HTERT RPE-1 (cell line): ENCODE measurements around the gene KAZN.

Source experiments
- in situ Hi-C: fragments of 300-500 bp; cut with MboI; formaldehyde crosslinking; loops from 4 replicates; pipeline ENCODE4 v1.14.3; 2020; ENCODE audit warnings: low sequenced_read_pairs

KAZN gene

DNA sequence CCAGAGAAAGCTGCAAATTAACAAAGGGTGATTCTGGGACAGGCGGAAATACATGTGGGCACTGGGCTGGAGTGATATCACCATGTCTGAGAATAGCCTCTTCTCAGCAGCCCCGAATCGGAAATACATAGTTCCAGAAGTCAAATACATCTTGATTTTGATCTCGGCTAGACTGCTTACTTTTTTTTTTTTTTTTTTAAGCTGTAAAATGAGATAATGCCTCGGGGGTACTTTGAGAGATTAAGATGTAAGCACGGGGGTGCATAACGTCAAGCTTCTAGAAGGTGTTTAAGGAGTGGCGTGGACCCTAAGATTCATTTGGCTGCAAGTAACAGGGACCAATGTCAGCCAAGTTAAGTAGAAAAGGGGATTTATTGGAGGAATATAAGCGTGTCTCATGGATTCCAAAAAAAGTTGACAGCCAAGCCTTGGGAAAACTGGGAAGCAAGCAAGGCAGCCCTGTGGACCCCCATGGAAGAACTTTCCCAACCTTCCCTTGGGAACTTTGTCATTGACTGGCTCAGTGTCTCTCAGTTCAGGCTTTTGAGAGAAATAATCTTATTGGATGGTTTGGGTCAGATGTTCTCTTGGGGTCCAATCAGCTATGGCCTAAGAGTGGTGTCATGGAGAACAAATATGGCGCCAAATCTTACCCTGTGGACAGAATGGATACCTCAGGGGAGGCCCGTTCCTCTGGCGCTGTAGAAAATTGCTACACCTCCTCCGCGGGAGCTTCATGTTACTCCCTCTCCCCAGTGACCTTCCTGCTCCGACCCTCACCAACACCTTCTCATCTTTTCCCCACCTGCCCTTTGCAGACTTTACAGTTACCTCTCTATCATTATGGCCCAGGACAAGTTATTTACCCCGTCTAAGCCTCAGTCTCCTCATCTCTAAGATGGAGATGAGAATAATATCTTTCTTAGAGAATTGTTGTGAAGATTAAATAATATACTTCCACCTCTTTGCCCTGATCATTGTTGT, 186.6 kb downstream of the KAZN start:
- in situ Hi-C loops = no loop called here

DNA sequence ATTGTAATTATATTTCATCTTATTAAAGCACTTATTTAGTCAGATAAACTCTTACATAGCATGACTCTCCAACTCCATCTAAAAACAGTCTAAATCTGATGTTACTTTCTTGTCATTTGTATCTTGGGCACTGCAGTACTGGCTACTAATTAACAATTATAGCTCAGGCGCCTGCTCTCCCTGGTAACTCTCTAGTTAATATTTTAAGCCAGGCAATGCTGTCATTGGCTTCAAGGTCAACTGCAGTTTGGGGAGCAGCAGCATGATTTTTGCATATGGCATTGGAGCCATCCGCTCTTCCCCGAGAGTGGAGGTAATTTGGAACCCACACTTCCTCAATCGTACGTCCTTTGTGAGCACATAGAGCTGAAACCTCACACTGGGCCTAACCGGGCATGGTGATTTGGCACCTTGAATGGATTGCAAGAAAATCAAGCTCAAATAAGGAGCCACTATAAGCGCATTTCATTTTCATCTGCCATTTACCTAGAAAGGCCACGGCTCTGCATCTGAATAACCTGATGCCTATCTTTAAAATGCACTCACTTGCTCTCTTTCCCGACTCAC, 187.7 kb downstream of the KAZN start:
- in situ Hi-C loops = no loop called here

DNA sequence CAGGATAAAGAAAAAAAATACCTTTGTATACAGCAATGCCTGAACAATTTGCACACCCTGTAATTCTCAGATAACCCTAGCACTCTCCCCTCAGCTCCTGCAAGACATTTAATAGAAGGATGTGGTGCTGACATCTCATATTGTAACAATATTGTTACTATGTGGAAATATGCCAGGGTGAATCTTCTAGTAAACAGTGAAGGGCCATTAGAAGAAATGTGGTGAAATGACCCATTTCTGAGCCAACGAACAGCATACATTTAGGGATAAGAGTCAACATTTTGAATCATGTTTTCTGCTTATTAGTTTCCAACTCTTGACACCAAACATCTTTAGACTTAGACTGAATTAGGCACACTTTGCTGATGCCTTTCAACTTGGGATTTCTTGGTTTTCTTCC, 188.2 kb downstream of the KAZN start:
- in situ Hi-C loops = no loop called here

DNA sequence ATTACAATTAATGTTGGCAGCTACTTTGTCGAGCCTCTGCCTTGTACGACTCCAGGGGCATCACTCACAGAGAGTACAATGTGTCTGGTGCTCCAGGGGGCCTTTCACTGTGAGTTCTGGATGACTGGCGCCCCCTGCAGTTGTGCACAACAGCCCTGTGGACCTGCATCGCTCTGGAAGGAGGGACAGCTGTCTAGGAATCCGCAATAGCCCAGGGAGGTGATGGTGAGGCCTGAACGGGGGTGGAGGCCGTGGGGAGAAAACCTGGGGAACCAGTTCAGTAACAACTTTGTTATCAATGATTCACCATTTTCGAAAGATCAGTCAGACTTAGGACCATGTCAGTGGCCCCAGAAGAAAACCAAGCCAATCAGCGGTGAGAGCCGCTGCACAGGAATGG, 189.1 kb downstream of the KAZN start:
- in situ Hi-C loops = no loop called here

DNA sequence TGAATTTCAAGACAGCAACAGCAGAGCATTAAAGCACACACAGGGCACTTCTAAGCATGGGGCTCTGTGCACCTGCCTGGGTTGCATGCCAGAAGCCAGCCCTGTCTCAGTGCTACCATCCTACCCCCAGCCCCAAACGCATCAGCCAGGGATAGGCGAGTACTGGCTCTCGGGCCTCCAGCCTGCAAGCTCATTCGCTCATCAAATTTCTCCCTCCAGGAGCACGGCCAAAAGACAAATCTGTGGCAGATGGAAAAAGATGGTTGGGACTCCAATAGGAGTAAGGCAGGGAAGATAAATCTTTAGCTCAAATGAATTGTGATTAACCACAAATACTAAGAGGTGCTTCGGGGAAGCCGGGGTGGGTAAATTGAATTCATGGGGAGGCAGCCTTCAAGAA, 189.6 kb downstream of the KAZN start:
- in situ Hi-C loops = no loop called here

DNA sequence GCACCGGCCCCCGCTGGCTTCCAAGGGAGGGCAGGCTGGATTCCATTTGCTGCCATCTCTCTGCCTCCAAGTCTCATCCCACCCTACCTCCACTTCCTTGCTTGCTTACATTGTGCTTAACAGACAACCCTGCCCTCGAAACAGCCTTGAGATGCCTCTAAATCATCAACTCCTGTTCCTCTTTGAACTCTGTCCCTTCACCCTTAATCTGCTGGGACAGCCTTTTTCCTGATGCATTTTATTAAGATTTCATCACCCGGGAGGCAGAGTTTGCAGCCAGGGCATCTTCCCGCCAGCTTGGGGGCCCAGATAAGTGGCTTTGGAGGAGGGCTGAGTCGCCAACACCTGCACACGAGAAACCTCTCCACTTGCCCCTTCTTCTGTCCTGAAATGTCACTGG, 192.5 kb downstream of the KAZN start:
- in situ Hi-C loops = no loop called here

DNA sequence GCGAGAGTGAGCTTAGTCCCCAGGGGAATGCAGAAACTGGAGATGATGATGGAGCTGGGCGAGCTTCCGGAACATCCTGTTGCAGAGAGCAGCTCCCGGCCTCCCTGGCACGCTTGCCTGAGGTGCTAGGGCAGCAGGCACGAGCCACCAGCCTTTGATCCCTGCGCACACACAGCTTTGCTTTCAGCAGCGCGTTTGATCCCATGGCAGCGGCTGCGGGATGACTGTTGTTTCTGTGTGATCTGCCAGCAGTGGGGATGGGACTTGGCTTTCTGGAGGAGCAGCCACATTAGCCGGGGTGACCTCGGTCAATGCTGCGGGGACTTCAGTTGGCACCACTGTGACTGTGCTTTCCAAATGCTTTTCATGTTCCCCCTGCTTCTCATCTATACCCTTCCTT, 193.2 kb downstream of the KAZN start:
- in situ Hi-C loops = no loop called here

DNA sequence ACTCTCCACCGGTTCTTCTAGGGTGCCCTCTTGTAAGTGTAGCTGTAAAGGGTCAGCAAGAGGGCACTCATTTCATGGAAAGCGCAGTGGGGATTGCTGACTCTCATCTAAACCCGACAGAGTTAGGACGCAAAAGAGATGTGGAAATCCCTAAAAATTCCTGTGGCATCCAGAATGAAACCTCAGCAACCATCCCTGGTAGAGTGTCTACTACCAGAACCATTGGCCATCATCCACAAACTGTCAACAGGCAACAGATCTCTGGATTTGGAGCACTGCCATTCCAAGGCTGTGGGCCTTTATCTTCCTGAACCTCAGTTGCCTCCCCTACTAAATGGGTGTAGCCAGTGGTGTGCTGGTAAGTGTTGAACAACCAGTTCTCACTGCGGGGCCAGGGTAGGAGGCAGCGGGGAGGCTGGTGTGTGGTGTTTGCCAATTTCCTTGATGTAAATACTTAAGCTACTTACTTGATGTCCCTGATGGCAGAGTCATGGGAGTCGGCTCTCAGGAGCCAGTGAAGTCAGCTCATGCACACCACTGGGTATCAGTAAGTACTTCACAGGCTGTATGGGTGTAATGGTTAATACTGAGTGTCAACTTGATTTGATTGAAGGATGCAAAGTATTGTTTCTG, 195.8 kb downstream of the KAZN start:
- in situ Hi-C loops = no loop called here

DNA sequence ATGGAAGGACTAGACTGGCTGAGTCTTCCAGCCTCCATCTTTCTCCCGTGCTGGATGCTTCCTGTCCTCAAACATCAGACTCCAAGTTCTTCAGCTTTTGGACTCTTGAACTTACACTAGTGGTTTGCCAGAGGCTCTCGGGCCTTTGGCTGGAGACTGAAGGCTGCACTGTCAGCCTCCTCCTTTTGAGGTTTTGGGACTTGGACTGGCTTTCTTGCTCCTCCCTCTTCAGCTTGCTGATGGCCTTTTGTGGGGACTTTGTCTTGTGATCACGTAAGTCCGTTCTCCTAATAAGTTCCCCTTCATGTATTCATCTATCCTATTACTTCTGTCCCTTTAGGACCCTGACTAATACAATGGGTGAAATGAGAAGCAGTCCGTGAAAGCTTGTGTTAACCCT, 196.4 kb downstream of the KAZN start:
- in situ Hi-C loops = no loop called here

DNA sequence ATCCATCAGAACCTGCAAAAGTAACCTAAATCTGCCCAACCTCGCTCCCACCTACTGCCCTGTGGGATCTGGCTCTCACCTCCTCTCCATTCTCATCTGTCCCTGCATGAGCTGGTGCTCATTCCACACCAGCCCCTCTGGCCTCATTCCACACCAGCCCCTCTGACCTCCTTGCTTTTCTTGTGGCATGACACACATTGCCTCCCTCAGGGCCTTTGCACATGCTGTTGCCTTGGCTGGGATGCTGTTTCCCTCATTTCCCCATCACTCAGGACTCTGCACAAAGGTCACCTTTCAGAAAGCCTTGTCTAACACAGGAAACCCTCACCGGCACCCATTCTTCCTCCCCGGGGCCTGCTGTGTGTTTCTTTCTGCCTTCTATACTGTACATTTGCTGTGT, 197.1 kb downstream of the KAZN start:
- in situ Hi-C loops = no loop called here

DNA sequence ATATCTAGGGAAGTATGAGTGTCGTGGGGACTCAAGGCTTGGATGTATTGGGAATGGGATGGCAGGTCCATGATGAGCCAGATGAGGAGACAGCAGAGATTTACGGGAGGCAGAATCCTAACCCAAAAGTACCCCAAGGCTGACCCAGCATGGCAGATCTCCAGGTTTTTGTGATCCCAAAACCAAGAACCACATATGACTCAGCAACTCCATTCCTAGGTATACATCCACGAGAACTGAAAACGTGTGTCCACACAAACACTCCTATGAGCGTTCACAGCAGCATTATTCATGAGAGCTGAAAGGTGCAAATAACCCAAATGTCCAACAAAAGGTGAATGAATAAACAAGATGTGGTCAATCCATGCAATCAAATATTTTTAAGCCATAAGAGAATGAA, 201.5 kb downstream of the KAZN start:
- in situ Hi-C loops = no loop called here

DNA sequence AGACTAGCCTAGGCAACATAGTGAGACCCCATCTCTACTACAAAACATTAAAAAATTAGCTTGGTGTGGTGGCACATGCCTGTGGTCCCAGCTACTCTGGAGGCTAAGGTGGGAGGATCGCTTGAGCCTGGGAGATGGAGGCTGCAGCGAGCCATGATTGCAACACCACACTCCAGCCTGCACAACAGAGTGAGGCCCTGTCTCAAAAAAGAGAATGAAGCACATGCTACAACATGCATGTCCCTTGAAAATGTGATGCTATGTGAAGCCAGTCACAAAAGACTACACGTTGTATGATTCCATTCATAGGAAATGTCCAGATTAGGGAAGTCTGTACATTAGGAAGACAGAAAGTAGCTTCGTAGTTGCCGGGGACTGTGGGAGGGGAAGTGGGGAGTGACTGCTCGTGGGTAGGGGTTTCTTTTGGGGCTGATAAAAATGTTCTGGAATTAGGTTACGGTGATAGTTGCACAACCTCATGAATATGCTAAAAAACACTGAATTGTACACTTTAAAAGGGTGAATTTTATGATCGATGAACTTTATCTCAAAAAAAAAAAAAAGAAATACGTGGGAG, 202.1 kb downstream of the KAZN start:
- in situ Hi-C loops = no loop called here

DNA sequence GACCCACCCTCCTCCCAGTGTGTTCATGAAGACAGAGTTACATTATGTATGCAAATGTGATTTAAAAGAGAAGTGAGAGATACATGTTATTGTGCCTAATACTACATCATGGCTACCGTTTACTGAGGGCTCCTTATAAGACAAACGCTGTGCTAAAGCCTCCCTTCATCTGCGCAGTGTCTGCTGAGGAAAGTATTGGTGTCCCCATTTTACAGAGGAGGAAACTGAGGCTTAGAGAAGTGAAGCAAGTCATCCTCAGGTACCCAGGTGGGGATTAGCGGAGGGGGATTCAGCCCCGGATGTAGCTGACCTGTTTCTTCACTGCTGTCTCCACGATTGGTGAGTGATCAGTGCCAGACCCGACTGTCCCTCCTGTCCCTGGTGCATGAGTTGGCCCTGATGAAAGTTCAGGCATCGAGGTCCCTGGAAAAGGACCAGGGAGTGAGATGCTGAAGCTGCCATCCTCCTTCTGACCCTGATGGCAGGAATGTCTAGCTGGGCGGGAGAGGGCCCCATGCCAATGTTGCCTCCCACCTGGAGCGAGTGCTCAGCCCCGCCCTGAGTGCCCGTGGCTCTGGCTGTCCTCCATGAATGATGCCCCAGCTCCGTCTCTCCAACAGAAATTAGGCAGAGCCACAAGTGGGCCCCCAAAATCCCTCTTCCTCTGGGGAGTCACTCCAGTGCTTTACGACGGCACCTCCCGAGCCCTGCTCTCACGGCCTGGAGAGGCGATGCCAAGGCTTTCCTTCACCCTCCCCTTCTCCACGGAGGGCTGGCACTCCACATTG, 204.7 kb downstream of the KAZN start:
- in situ Hi-C loops = no loop called here

DNA sequence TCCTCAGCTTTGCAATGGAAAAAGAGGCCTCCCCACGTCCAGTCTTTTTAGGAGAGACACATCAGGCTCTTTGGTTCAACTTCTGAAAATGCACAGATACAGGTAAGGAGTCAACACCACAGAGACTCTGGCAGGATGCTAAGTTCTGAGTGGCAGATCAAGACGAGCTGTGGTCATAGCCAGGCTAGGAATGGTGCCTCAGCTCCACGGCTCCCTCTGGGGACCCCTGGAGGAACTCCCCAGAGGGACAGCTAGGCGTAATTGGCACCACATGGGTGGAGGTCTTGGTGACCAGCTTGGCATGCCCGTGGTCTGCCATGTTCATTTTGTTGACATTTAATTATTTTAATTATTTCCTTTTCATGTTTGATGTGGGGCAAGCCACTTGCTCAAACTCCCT, 206.1 kb downstream of the KAZN start:
- in situ Hi-C loops = no loop called here

DNA sequence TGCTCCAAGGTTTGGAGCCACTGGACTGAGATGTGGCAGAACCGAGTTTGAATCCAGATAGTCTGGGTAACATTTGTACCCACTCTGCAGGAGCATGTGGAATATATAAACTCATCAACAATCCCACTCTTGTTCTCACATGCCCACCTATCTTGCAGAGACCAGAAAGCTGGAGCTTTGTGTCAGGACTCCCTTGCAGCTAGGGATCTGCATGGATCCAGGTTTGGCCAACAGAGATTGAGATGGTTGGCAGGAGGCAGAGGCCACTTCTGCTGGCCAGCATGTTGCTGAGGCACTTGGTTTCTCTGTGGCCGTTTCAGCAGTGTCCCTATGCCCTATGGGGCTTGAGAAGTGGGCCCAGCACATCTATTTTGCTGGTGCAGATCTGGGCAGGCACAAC, 208.3 kb downstream of the KAZN start:
- in situ Hi-C loops = no loop called here

DNA sequence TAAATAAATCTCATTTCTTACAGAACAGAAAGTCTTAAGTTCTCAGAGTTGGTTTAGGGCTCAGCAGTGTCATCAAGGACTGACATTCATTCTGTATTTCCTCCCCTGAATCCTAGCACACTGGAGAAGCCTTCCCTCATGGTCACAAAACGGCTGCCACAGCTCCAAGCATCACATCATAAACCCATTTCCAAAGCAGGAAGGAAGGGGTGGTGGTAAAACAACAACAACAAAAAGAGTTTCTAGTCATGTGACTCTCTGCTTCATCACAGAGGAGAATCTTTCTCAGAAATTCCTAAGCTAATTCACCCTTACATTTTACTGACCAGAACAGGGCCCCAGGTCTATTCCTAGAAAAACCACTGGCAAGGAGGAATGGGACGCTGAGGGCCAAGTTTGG, 210.3 kb downstream of the KAZN start:
- in situ Hi-C loops = no loop called here

DNA sequence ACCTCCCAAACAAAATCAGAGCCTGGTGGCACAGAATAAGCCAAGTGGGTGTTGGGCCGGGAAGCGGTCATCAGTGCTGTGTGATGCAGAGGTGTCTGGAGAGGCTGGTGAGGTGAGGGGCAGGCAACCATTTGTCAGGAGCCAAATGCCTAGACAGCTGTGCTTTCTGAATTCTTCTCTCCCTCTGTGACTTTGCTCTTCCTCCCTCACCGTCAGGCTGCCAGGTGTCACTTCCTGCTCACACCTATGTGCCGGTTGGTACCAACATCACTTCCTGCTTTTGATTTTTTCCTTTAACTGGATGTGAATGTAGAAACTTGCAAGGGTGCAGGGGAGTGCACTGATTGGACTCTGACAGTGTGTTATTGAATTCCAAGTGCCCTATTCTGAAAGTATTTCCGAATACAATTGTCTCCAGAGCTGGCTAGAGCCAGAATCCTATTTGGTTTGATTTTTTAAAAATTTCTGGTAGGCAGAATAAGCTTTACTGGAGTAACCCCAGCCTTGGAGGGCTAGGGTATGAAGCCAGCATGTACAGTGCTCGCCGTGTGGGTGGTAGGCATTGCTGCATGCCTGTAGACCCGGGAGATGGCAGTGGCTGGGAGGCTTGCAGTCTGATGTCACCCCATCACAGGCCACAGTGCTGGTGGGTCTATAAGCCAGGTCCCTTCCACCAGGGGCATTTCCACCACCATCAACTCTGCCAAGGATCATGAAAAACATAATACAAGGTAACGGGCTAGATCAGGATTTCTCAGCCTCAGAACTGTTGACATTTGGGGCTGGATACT, 210.9 kb downstream of the KAZN start:
- in situ Hi-C loops = no loop called here

DNA sequence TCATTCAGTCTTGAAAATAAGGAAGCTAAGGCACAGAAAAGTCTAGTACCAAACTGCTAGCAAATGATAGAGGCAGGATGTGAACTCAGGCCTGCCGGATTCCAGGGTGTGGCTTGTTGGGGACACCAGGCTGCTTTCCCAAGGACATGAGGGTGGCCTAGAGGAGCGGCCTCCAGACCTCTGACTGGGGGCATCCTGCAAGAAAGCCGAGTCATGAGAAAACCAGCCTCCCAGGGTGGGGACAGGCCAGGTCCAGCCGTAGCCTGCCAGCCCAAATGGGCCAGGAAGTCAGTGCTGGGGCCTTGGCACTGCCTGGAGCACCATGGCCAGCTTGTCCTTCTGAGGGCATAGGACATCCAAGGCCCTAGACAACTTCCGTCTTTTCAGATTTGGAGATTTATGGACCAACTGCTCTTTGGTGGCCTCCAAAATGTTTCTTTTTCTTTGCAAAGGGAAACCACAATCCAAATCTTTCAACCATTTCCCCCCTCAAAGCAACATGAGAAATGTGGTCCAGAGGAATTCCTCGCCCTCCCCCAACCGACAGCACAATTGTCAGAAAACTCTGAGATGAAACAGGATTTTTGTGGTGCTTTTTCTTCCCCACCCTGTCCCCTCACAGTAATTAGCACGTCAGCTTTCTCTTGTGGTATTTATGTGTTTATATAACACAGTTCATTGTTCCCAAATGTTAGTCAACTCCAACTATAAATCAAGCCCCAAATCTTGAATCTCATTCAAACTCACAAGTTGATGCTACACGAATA, 212.3 kb downstream of the KAZN start:
- in situ Hi-C loops = no loop called here

DNA sequence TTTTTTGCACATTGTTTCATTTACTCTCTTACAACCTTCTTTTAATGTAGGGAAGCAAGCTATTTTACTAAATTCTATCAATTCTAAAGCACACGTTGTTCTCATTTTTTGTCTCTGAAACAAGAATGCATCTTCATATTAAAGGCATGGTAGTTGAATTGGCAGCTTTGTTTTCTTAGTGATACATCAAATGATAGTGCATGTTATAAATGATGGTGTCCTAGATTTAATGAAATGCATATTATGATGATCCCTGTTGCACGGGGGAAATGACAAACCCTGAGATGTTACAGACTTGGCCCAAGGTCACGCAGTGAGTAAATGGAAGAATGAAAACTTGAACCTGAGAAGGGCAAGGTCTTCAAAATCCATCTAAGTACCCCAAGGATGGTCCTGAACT, 213.1 kb downstream of the KAZN start:
- in situ Hi-C loops = no loop called here
